ENCODE measurements around the gene COA1.
"Not testable (repeated sequence)": the region's sequence is repeated elsewhere in the genome, so short reads cannot be mapped to it uniquely, and the experiment has no call there.

COA1 gene

DNA sequence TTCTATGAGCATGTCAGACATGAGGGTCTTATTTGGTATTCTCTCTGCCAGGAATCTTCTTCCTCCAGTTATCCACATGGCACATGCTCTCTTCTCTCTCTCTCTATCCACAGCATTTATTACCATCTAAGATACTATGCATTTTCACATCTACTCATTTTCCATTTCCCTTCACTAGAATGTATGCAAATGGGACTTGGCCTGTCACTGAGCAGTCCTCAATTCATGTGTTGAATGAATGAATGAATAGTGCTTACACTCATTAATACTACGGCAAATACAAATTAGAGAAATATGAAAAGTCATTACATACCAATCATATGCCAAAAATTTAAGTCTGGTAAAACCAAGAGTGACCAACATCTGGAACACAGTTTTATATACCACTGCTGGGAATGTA is 34.0 kb downstream of the COA1 start:
- Histone ChIP-seq H3K27ac (ENCODE audit: low read length) (no peak overlapping the region), H3K4me1 (ENCODE audit: control insufficient read depth, low read depth, low read length) (peaks cover 13% of the 10 kb centered on the region), H3K9me3 (ENCODE audit: control insufficient read depth, low read depth, low read length) (no peaks in the 10 kb centered on the region), H3K4me3 (ENCODE audit: low read length) (no peak overlapping the region), H3K27me3 (ENCODE audit: control insufficient read depth, insufficient read depth, low read length) (no peaks in the 10 kb centered on the region), H3K9ac (ENCODE audit: low read length) (no peak overlapping the region), H3K36me3 (ENCODE audit: control insufficient read depth, low read depth, low read length) (no peaks in the 10 kb centered on the region)

- Histone ChIP-seq H3K9ac (ENCODE audit: low read length) (no peak overlapping the region), H3K9me3 (ENCODE audit: control insufficient read depth, low read depth, low read length) (no peaks in the 10 kb centered on the region), H3K27me3 (ENCODE audit: control insufficient read depth, insufficient read depth, low read length) (no peaks in the 10 kb centered on the region), H3K4me3 (ENCODE audit: low read length) (no peak overlapping the region), H3K4me1 (ENCODE audit: control insufficient read depth, low read depth, low read length) (peaks cover 13% of the 10 kb centered on the region), H3K36me3 (ENCODE audit: control insufficient read depth, low read depth, low read length) (no peaks in the 10 kb centered on the region), H3K27ac (ENCODE audit: low read length) (no peak overlapping the region)
These were observed 34.9 kb downstream of the COA1 start for GRCh38 chr7:43694399-43694748.

- H3K27me3 ChIP-seq (ENCODE audit: control insufficient read depth, insufficient read depth, low read length), result no peaks in the 10 kb centered on the region
- H3K4me3 ChIP-seq (ENCODE audit: low read length), result no peak overlapping the region
- H3K4me1 ChIP-seq (ENCODE audit: control insufficient read depth, low read depth, low read length), result peaks cover 13% of the 10 kb centered on the region
- no peaks in the 10 kb centered on the region for H3K9me3 ChIP-seq (ENCODE audit: control insufficient read depth, low read depth, low read length)
- no peak overlapping the region for H3K9ac ChIP-seq (ENCODE audit: low read length)
- H3K27ac ChIP-seq (ENCODE audit: low read length), result no peak overlapping the region
- no peaks in the 10 kb centered on the region for H3K36me3 ChIP-seq (ENCODE audit: control insufficient read depth, low read depth, low read length)
These were observed 35.5 kb downstream of the COA1 start for GRCh38 chr7:43693687-43694398.

GRCh38 chr7:43692582-43693373 is 36.5 kb downstream of the COA1 start:
- H3K4me1 ChIP-seq (ENCODE audit: control insufficient read depth, low read depth, low read length), result peaks cover 13% of the 10 kb centered on the region

DNA sequence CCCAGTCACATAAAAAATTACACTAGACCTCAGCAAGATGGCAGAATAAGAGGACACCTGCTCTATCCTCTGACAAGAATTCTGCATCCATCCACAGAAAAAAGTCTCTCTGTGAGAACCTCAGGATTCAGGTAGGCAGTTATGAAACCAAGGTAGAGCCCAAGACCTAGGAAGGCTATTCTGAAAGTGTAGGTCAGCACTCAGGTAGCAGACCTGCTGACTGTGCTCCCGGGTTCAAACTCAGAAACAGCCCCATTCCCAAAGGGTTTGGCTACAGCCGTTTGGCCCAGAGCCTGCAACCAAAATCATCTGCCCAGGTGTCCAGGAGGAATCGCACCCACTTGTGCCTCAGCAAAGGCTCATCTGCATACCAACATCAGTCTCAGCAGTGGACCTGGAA is 37.7 kb downstream of the COA1 start:
- H3K4me3 ChIP-seq (ENCODE audit: low read length), result no peak overlapping the region

More at GRCh38 chr7:43692582-43693373, 36.5 kb downstream of the COA1 start:
- H3K27me3 ChIP-seq (ENCODE audit: control insufficient read depth, insufficient read depth, low read length), result no peaks in the 10 kb centered on the region
- no peak overlapping the region for H3K4me3 ChIP-seq (ENCODE audit: low read length)
- no peak overlapping the region for H3K9ac ChIP-seq (ENCODE audit: low read length)
- no peaks in the 10 kb centered on the region for H3K36me3 ChIP-seq (ENCODE audit: control insufficient read depth, low read depth, low read length)
- no peaks in the 10 kb centered on the region for H3K9me3 ChIP-seq (ENCODE audit: control insufficient read depth, low read depth, low read length)
- no peak overlapping the region for H3K27ac ChIP-seq (ENCODE audit: low read length)

GRCh38 chr7:43689115-43689514 is 40.2 kb downstream of the COA1 start:
- no peak overlapping the region for H3K9ac ChIP-seq (ENCODE audit: low read length)
- no peak overlapping the region for H3K4me3 ChIP-seq (ENCODE audit: low read length)
- H3K4me1 ChIP-seq (ENCODE audit: control insufficient read depth, low read depth, low read length), result peaks cover 6% of the 10 kb centered on the region
- no peaks in the 10 kb centered on the region for H3K27me3 ChIP-seq (ENCODE audit: control insufficient read depth, insufficient read depth, low read length)
- H3K9me3 ChIP-seq (ENCODE audit: control insufficient read depth, low read depth, low read length), result no peaks in the 10 kb centered on the region
- no peak overlapping the region for H3K27ac ChIP-seq (ENCODE audit: low read length)
- no peaks in the 10 kb centered on the region for H3K36me3 ChIP-seq (ENCODE audit: control insufficient read depth, low read depth, low read length)

More for the DNA sequence above, 37.7 kb downstream of the COA1 start:
- Histone ChIP-seq H3K27ac (ENCODE audit: low read length) (no peak overlapping the region), H3K4me1 (ENCODE audit: control insufficient read depth, low read depth, low read length) (peaks cover 13% of the 10 kb centered on the region), H3K36me3 (ENCODE audit: control insufficient read depth, low read depth, low read length) (no peaks in the 10 kb centered on the region), H3K27me3 (ENCODE audit: control insufficient read depth, insufficient read depth, low read length) (no peaks in the 10 kb centered on the region), H3K9ac (ENCODE audit: low read length) (no peak overlapping the region), H3K9me3 (ENCODE audit: control insufficient read depth, low read depth, low read length) (no peaks in the 10 kb centered on the region)

DNA sequence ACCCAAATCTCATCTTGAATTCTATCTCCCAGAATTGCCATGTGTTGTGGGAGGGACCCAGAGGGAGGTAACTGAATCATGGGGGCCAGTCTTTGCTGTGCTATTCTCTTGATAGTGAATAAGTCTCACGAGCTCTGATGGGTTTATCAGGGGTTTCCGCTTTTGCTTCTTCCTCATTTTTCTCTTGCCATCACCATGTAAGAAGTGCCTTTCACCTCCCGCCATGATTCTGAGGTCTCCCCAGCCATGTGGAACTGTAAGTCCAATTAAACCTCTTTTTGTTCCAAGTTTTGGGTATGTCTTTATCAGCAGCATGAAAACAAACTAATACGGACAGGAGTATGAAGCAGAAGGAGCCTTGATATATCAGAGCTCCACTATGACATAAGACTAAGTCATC is 41.5 kb downstream of the COA1 start:
- H3K27ac ChIP-seq (ENCODE audit: low read length); H3K9ac ChIP-seq (ENCODE audit: low read length); H3K4me3 ChIP-seq (ENCODE audit: low read length); H3K27me3 ChIP-seq (ENCODE audit: control insufficient read depth, insufficient read depth, low read length); H3K4me1 ChIP-seq (ENCODE audit: control insufficient read depth, low read depth, low read length); H3K9me3 ChIP-seq (ENCODE audit: control insufficient read depth, low read depth, low read length); H3K36me3 ChIP-seq (ENCODE audit: control insufficient read depth, low read depth, low read length): not testable (repeated sequence)

DNA sequence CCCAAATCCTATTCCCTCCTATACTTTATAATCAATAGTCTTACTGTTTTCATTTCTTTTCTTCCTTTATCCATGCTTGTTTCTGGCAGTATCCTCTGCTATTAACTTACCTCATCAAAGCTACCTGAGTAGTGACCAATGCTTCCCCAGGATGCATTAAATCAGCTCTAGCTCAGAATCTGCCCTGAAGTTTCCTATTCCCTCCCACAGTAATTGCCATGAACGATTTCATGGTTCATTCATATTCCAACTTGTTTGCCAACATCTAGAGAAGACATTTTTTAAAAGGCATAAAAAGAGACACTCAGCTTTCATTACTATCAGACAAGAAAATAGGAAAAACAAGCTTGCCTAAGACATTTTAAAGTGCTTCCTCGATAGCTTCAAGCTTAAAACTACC is 42.3 kb downstream of the COA1 start:
- H3K4me1 ChIP-seq (ENCODE audit: control insufficient read depth, low read depth, low read length), result peaks cover 5% of the 10 kb centered on the region
- H3K36me3 ChIP-seq (ENCODE audit: control insufficient read depth, low read depth, low read length), result no peaks in the 10 kb centered on the region
- H3K9ac ChIP-seq (ENCODE audit: low read length), result no peak overlapping the region
- H3K27me3 ChIP-seq (ENCODE audit: control insufficient read depth, insufficient read depth, low read length), result no peaks in the 10 kb centered on the region
- H3K9me3 ChIP-seq (ENCODE audit: control insufficient read depth, low read depth, low read length), result no peaks in the 10 kb centered on the region
- H3K27ac ChIP-seq (ENCODE audit: low read length), result no peak overlapping the region
- H3K4me3 ChIP-seq (ENCODE audit: low read length), result no peak overlapping the region

GRCh38 chr7:43680736-43681135 is 48.6 kb downstream of the COA1 start:
- H3K36me3 ChIP-seq (ENCODE audit: control insufficient read depth, low read depth, low read length), result no peaks in the 10 kb centered on the region
- H3K27ac ChIP-seq (ENCODE audit: low read length), result no peak overlapping the region
- H3K4me3 ChIP-seq (ENCODE audit: low read length), result no peak overlapping the region
- no peaks in the 10 kb centered on the region for H3K4me1 ChIP-seq (ENCODE audit: control insufficient read depth, low read depth, low read length)
- no peaks in the 10 kb centered on the region for H3K9me3 ChIP-seq (ENCODE audit: control insufficient read depth, low read depth, low read length)
- no peaks in the 10 kb centered on the region for H3K27me3 ChIP-seq (ENCODE audit: control insufficient read depth, insufficient read depth, low read length)
- H3K9ac ChIP-seq (ENCODE audit: low read length), result no peak overlapping the region

GRCh38 chr7:43679210-43680068 is 49.9 kb downstream of the COA1 start:
- no peaks in the 10 kb centered on the region for H3K27me3 ChIP-seq (ENCODE audit: control insufficient read depth, insufficient read depth, low read length)
- no peaks in the 10 kb centered on the region for H3K36me3 ChIP-seq (ENCODE audit: control insufficient read depth, low read depth, low read length)
- no peak overlapping the region for H3K4me3 ChIP-seq (ENCODE audit: low read length)
- no peak overlapping the region for H3K9ac ChIP-seq (ENCODE audit: low read length)
- no peaks in the 10 kb centered on the region for H3K4me1 ChIP-seq (ENCODE audit: control insufficient read depth, low read depth, low read length)
- no peaks in the 10 kb centered on the region for H3K9me3 ChIP-seq (ENCODE audit: control insufficient read depth, low read depth, low read length)
- no peak overlapping the region for H3K27ac ChIP-seq (ENCODE audit: low read length)

DNA sequence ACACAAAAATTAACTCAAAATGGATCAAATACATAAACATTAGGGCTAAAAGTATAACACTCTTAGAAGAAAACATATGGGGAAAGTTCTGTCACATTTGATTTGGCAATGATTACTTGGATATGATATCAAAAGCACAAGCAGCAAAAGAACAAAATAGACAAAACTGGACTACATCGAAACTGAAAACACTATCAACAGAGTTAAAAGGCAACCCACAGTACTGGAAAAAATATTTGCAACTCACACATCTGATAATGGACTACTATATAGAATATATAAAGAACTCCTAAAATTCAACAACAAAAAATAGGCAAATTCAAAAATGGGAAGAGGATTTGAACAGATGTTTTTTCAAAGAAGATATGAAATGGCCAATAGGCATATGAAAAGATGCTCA is 51.0 kb downstream of the COA1 start:
- H3K4me1 ChIP-seq (ENCODE audit: control insufficient read depth, low read depth, low read length), result no peaks in the 10 kb centered on the region
- no peak overlapping the region for H3K9ac ChIP-seq (ENCODE audit: low read length)
- no peaks in the 10 kb centered on the region for H3K27me3 ChIP-seq (ENCODE audit: control insufficient read depth, insufficient read depth, low read length)
- H3K36me3 ChIP-seq (ENCODE audit: control insufficient read depth, low read depth, low read length), result no peaks in the 10 kb centered on the region
- H3K9me3 ChIP-seq (ENCODE audit: control insufficient read depth, low read depth, low read length), result no peaks in the 10 kb centered on the region
- H3K27ac ChIP-seq (ENCODE audit: low read length), result no peak overlapping the region
- H3K4me3 ChIP-seq (ENCODE audit: low read length), result no peak overlapping the region

Measured in iPS-18a (cell line).